GM12874 (cell line): ENCODE measurements around the gene MCOLN1.

ENCODE experiments used
- CTCF ChIP-seq: IDR thresholded peaks from 2 replicates; pipeline ENCODE4 v1.5.1; 2011; ENCODE audit warnings: low read depth, mild to moderate bottlenecking, control low read depth, low read length, moderate library complexity; ENCODE audit not compliant: insufficient read depth

MCOLN1 gene

GRCh38 chr19:7492142-7492541 lies 30.3 kb upstream of the MCOLN1 start:
- no peak for TF ChIP-seq CTCF

- no peak for TF ChIP-seq CTCF
These were observed 29.9 kb upstream of the MCOLN1 start for GRCh38 chr19:7492558-7492957.

GRCh38 chr19:7494416-7495098 lies 27.9 kb upstream of the MCOLN1 start:
- TF ChIP-seq CTCF: no peak

- peak; percentile 59 for TF ChIP-seq CTCF
These were observed 25.1 kb upstream of the MCOLN1 start for GRCh38 chr19:7497292-7497691.

GRCh38 chr19:7500811-7501450 lies 21.5 kb upstream of the MCOLN1 start:
- TF ChIP-seq CTCF: no peak

- no peak for TF ChIP-seq CTCF
These were observed 19.9 kb upstream of the MCOLN1 start for GRCh38 chr19:7502552-7502951.

GRCh38 chr19:7504684-7505083 lies 17.7 kb upstream of the MCOLN1 start:
- no peak for TF ChIP-seq CTCF
